Psoas muscle (tissue), 8 donors: Measurements from ENCODE around the gene UBAP1L. TPM values are rescaled to one million over a fixed set of nuclear protein-coding genes. Genes with fewer than 3 reads are reported as not detected.

Experiments
- ATAC-seq, 4 donors: fragments of 200-7000 bp; cut with Tn5 transposase; one replicate each; pipeline ENCODE4 v1.9.1; 2020; ENCODE audit warnings: moderate library complexity in 3 of 4, mild to moderate bottlenecking in 2 of 4
- DNase-seq, 2 donors: peaks; one replicate each; pipeline ENCODE4 v3.0.0-alpha.2; 2020
- H3K27ac ChIP-seq: fragments of 200-600 bp; one replicate; pipeline ENCODE4 v1.8.0; 2022
- H3K27me3 ChIP-seq, 3 donors: fragments of 200-600 bp in 1 of 3; one replicate each; pipeline versions ENCODE4 v1.6.1 to v1.8.0; 2013 to 2022; ENCODE audit warnings: low read length in 2 of 3, mild to moderate bottlenecking in 2 of 3, moderate library complexity in 1 of 3; ENCODE audit not compliant: insufficient read depth in 3 of 3
- H3K36me3 ChIP-seq, 2 donors: fragments of 200-600 bp in 1 of 2; one replicate each; pipeline versions ENCODE4 v1.6.1 to v1.8.0; 2013 to 2022; ENCODE audit warnings: low read depth in 1 of 2, mild to moderate bottlenecking in 1 of 2, moderate library complexity in 1 of 2; ENCODE audit not compliant: insufficient read depth in 1 of 2
- H3K4me1 ChIP-seq: fragments of 200-600 bp; one replicate; pipeline ENCODE4 v1.8.0; 2022
- H3K4me3 ChIP-seq: fragments of 200-600 bp; one replicate; pipeline ENCODE4 v1.8.0; 2022; ENCODE audit warnings: mild to moderate bottlenecking
- H3K9me3 ChIP-seq: fragments of 200-600 bp; one replicate; pipeline ENCODE4 v1.8.0; 2022
- CTCF ChIP-seq: fragments of 200-600 bp; IDR thresholded peaks from one replicate; pipeline ENCODE4 v1.8.0; 2022; ENCODE audit warnings: antibody characterized with exemption
- WGBS, 3 donors: extraction: QIAGEN DNeasy Blood & Tissue Kit; methylation state at CpG; one replicate each; pipeline versions ENCODE4 v1.1.6 to v1.1.7; 2013; 5-methylcytosine and 5-hydroxymethylcytosine counted together
- intact Hi-C, 2 donors: fragments of 100-400 bp; cut with DNase I; formaldehyde crosslinking; loops; one replicate each; pipeline versions ENCODE4 v1.11.0 to v1.14.2; 2022
- polyA plus RNA-seq, 3 donors: library from polyadenylated mRNA; stranded (reverse); fragments of 200-250 nt; gene quantifications; one replicate each; pipeline ENCODE4 v1.2.3, GENCODE V29; 2013
- total RNA-seq, 4 donors: library from RNA; stranded (reverse); fragmentation: NEBNext Ultra II Directional in 2 of 4; extraction: Animal tissue kit (Norgen Biotek cat#: 25700) in 2 of 4; gene quantifications; one replicate each; pipeline versions ENCODE4 v1.2.1 to v1.2.4, GENCODE V29; 2021 to 2023
- donor health status: healthy with polysubstance abuse.
- donor health status: DM: no; HTN: no; CAD: no; lungs with moderate emphysema.
- donor health status: Bipolar disorder and iron deficiency.
- donor health status: healthy.
- donor health status: DM: yes; HTN: yes; CAD: no.
- donor health status: DM: no; HTN: no; CAD: no.
- donor health status: DM: no; HTN: no; CAD: no.
- donor health status: DM: yes; HTN: yes; CAD: no.

The UBAP1L gene
- total and polyA plus RNA-seq, 7 donors: 0.79 to 2.8 (median 1.1) TPM

- Histone ChIP-seq H3K27me3 (no peaks in the 10 kb centered on the region), H3K4me3 (no peak overlapping the region), H3K36me3 (no peaks in the 10 kb centered on the region), H3K9me3 (no peaks in the 10 kb centered on the region), H3K4me1 (peaks cover 59% of the 10 kb centered on the region), H3K27ac (peak overlapping the region; percentile 87)
- DNase-seq (no peak), ATAC-seq (no peak)
- intact Hi-C loops: loop anchor here in 1 of 2 donors (5.0 kb wide), 1 partner anchor 34 kb away; no protein-coding TSS in a partner anchor
- 67 to 80% (median 69%) methylated on average over 6 of the region's 6 CpGs for WGBS, 3 donors
- TF ChIP-seq CTCF: no peak
Observed at GRCh38 chr15:65086680-65087111, 28.3 kb downstream of the UBAP1L start.

- DNase-seq (peak in 1 of 2 donors; percentile 55), ATAC-seq (peak; percentile 29 to 44 (median 37))
- WGBS, 3 donors: 77 to 94% (median 83%) methylated on average over 6 of the region's 6 CpGs
- peak; percentile 40 for TF ChIP-seq CTCF
- Histone ChIP-seq H3K4me1 (peaks cover 59% of the 10 kb centered on the region), H3K36me3 (no peaks in the 10 kb centered on the region), H3K27me3 (no peaks in the 10 kb centered on the region), H3K27ac (peak overlapping the region; percentile 87), H3K9me3 (no peaks in the 10 kb centered on the region), H3K4me3 (no peak overlapping the region)
- intact Hi-C loops: loop anchor here in 1 of 2 donors (5.0 kb wide), 1 partner anchor 34 kb away; no protein-coding TSS in a partner anchor
Observed at GRCh38 chr15:65085990-65086679, 28.9 kb downstream of the UBAP1L start.

- Histone ChIP-seq H3K27me3 (no peaks in the 10 kb centered on the region), H3K27ac (peak overlapping the region; percentile 87), H3K4me3 (no peak overlapping the region), H3K36me3 (no peaks in the 10 kb centered on the region), H3K9me3 (no peaks in the 10 kb centered on the region), H3K4me1 (peaks cover 59% of the 10 kb centered on the region)
- DNase-seq: no peak
- ATAC-seq: no peak
- intact Hi-C loops: loop anchor here in 1 of 2 donors (5.0 kb wide), 1 partner anchor 33 kb away; no protein-coding TSS in a partner anchor
- WGBS, 3 donors: 52 to 76% (median 68%) methylated on average over 8 of the region's 8 CpGs
- TF ChIP-seq CTCF: no peak
Observed at GRCh38 chr15:65085207-65085753, 29.7 kb downstream of the UBAP1L start.

GRCh38 chr15:65084500-65085206, 30.3 kb downstream of the UBAP1L start:
- DNase-seq (no peak), ATAC-seq (no peak)
- no peaks in the 10 kb centered on the region for H3K9me3 ChIP-seq
- no peaks in the 10 kb centered on the region for H3K27me3 ChIP-seq
- no peak overlapping the region for H3K4me3 ChIP-seq
- peak overlapping the region; percentile 87 for H3K27ac ChIP-seq
- no peaks in the 10 kb centered on the region for H3K36me3 ChIP-seq
- intact Hi-C loops: loop anchor here in 1 of 2 donors (5.0 kb wide), 1 partner anchor 32 kb away; no protein-coding TSS in a partner anchor
- peaks cover 61% of the 10 kb centered on the region for H3K4me1 ChIP-seq
- no peak for TF ChIP-seq CTCF
- WGBS, 3 donors: 77 to 89% (median 79%) methylated on average over 7 of the region's 7 CpGs
